ENCODE results near the gene C6.
"Not testable (repeated sequence)": the region's sequence is repeated elsewhere in the genome, so short reads cannot be mapped to it uniquely, and the experiment has no call there.

The C6 gene

DNA sequence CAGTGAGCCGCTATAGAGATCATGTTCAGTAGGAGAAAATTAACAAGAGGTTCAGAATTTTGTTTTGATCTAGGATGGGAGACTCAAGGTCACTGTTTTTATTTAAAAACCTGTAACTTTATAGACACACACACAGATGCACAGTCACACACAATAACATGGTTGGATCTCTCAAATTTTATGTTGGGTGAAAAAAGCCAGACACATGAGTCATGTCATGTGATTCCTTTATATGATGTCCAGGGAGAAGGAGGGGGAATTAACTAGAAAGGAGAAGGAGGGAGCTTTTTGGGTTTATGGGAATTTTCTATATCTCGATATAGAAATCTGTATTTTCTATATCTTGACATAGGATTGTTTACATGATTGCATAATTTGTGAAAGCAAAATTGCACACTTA is 17.1 kb downstream of the C6 start:
- DNase-seq, result no peak

DNA sequence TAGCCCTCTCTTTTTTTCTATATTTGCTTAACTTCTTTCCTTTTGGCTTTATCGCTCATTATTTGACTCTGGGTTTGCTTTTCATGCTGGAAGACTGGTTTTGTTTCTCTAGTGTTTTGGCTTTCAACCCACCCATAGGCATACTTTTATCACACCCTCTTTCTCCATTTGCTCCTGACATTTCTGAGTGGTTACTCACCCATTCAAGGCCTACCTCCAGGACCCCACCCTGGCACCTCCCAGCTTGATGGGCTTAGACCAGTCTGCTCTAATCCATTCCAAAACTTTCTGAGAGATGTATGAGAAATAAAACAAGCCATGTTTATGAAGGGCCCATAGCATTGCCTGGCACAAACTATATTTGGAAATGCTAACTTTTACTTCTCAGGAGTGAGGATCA is 18.1 kb downstream of the C6 start:
- DNase-seq, result no peak

DNA sequence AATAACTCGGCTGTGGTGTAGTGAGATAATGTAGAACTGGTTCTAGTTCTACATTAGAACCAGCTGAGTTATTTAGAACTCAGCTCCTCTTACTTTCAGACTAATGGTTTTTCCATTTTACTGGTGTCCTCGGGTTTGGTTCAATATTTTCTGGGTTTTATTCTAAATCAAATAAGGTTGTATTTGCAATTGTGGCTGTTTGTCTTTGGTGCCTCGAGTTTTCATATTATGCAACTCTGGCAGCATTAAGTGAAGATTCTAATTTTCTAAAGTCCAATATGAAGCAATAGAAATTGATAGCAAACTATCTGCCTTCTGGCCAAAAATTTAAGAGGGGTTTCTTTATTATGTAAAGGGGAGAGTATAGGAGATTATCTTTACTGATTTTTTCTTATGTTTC is 19.0 kb downstream of the C6 start:
- no peak for DNase-seq

DNA sequence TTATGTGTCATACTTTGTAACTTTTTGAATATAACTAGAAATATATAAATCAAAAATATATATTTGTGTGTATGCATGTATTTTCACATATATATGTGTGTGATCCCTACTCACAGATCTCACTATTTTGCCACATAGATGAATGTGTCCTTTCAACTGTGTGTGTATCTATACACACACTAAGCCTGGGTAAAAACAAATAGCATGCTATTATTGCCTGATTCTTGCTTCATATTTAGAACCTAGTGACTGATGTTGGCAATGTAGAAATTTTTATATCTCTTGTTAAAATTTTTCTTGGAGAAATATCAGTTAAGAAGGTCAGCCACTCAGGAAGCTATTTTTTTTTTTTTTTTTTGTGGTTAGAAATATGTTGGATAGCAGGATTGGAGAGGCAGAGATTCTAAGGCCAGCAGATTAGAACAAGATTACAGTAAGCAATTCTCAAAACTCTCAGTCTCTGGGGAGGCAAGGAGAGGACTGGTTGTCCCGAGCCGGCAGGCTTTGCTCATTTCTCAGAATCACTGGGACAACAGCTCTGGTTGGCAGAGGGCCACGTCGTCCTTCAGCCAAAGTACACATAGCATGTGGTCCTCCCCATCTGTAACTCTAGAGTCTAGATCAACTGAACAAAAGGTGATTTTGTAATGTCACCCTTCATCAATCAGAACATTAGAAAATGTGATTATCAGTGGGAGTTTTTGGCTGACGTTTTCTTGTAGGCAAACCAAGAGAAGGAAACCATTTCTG is 19.7 kb downstream of the C6 start:
- DNase-seq, result no peak

DNA sequence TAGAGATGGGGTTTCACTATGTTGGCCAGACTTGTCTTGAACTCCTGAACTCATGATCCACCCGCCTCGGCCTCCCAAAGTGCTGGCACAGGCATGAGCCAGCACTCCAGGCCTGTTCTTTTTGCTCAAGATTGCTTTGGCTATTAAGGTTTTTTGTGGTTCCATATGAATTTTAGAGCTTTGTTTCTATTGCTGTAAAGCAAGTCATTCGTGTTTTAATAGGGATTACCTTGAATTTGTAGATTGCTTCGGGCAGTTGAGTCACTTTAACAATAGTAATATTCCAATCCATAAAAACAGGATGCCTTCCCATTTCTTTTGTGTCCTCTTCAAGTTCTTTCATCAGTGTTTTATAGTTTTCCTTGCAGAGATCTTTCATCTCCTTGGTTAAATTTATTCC is 22.1 kb downstream of the C6 start:
- DNase-seq, result no peak

DNA sequence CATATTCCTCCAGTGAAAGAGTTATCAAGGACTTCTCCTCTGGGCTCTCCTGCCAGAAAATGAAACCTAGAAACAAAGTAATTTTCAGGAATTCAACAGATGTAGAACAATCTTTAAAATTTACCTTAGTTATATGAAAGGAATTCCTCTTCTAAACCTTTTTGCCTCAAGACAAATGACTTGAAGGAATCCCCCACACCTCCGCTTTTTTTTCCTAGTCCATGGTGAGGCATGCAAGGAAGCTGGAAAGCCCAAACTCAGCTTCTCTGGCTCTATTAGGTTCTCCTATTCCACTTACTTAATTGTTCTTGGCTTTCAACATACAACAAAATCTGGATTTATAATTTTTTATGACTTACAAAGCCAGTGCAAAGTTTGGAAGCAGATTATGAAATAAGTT is 27.2 kb downstream of the C6 start:
- no peak for DNase-seq

DNA sequence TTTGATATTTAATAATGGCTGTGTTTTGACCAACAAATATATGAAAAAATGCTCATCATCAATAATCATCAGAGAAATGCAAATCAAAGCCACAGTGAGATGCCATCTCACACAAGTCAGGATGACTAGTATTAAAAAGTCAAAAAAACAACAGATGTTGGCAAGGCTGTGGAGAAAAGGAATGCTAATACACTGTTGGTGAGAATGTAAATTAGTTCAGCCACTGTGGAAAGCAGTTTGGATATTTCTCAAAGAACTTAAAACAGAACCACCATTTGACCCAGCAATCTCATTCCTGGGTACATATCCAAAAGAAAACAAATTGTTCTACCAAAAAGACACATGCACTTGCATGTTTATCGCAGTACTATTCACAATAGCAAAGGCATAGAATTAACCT is 30.0 kb downstream of the C6 start:
- DNase-seq, result not testable (repeated sequence)

DNA sequence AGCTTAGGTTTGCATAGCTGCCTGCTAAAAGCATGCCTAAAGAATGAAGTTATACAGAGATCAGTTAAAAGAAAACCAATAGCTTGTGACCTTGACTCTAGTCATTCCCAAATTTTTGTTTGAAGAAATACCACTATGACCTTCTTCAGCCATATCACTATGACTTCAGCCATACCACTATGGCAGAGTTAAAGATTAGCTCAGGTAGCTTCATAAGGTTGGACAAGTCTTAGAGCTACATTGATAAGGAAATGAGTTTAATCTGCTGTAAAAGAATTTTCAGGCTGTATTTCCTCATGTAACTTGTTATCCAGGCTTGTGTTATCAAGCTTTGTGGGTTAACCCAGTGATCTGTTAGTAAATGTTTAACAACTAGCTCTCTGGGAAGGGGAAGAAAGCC is 30.7 kb downstream of the C6 start:
- DNase-seq, result no peak

DNA sequence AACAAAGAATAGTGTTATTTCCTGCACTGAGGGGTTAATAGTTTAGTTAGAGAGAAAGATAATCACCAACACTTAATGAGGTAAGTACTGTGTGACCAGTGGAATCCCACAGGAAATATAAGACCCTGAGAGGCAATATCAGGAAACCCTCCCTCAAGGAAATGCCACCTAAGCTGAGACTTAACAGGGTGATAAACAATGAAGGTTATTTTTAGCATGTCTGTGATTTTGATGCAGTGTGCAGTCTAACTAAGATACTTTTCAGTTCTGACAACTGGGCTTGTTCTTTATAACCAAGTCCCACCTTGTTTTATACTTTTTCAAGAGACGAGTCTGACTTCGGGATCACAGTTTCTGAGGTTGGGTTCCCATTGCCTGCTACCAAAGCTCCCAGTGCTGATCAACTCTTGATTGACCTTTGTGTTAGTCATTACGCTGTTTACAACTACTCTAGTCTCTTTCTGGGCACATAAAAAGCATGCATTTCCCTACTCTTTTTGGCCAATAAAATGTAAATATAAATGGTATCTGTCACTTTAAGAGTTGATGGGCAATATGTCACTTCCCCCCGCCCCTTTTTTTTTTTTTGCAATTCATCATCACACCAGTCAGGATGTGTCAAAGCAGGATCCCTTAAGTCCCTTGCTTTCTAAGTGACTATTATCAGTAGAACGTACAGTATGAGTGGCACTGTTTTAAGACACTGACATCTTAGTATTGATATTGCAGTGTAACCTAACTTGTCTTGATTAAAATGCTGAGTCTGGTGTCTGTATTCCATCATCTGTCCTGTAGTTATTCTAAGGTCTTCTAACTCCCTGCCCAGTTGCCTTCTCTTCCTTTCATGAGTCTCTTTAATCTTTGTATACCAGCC is 31.4 kb downstream of the C6 start:
- DNase-seq, result no peak

DNA sequence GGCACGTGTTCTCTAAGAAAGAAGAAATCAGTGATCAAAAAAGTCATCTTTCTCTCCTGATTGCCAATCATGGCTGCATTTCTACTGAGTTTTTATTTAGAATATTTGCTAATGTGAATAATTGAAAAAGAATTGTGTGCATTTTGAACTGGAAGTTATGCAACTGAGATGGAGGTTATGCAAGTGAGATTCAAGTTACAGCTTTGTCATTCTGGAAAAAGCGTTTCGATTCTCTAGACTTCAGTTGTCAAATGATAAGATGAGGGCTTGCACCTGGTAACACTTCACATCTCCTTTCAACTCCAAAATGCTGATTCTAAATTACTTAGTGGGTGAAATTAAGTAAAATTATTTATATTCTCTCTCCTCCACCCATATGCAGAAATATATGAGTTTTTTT is 36.4 kb downstream of the C6 start:
- no peak for DNase-seq

DNA sequence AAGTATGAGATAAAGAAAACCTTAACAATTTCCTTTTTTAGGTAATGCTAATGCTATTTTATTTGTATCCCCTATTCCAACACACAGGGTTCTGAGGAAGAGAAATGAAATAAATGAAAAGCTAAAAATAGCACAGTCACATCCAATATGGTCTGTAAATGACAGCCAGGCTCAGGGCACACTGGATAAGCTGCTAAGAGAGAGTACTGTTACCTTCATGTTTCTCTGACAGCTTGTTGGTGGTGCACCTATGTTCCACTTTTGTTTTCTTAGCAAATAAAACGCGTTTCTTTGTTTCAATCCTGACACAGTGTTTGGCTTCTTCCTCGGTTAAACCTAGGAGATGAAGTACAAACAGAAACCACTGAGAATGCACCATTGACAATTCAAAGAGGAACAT is 41.3 kb downstream of the C6 start:
- DNase-seq, result no peak

DNA sequence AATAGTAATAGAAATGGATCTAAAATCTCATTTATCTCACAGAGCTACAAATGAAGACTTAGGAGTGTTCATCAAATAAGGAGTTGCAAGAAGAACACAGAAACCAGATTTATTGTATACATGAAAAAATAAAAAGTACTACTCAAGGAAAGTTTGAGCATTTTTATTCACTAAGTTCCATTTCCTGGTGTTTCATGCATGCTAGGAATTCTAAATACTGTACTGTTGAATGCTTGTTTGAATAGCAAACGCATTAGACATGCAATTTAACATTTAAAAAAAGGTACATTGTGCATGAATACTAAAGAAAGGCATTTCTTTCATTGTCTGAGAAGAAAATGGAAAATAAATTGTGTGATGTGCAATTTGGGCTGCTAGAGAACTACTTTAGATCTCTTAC is 52.1 kb downstream of the C6 start:
- no peak for DNase-seq

DNA sequence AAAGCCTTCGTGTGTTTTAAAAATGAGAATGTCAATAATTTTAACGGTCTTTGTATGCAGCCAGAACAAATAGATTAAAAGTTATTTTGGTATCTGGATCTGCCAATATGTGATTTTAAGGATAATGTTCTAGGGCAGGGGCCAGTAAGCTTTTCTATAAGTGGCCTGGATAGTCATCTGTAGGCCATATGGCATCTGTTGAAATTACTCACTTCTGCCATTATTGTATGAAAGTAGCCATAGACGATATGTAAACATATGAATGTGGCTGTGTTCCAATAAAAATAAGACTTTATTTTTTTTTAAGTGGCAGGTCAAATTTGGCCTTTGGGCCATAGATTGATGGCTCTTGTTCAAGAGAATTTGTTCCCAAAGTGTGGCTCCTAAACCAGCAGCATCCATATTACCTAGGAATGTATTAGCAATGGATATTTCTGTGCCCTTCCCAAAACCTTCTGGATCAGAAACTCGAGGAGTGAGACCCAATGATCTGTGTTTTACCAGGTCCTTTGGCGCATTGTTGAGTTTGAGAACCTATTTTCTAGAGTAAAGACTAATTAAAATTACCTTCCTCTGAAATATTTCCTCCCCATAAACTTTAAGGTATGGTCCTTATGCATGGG is 55.9 kb downstream of the C6 start:
- no peak for DNase-seq

DNA sequence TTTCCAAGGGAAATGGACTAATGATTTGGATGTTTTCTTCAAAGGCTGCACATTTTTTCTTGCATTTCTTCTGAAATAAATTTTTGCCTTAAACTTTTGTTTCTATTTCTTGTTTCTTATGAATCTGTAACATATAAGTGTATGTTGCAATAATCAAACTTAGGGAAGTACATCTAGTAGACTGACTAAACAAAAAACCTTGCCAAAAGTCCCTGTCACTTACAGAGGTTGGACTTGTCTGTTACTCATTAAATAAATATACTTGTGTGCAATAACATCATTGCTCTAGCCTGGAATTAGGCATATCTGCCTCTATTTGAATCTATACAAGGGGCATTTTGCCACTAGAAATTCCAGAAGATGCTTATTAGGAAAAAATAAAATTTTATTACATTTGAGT is 56.6 kb downstream of the C6 start:
- no peak for DNase-seq

DNA sequence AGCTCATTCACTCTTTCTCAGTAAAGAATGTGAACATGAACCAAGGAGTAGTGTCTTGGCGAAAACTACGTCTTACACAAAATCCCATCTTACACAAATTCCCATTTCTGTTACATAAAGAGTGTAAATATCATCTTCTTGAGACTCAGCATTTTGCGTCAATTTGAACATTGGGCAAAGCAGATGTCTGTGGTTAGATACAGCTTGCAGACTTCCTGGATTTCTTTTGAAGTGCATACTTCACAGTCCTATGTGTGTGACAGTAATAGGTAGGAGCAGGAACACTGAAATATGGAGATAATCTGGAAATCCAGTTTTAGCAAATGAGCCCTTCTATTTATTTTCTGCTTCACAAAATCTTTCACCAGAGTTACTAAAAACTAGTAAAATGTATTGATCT is 58.8 kb downstream of the C6 start:
- no peak for DNase-seq

DNA sequence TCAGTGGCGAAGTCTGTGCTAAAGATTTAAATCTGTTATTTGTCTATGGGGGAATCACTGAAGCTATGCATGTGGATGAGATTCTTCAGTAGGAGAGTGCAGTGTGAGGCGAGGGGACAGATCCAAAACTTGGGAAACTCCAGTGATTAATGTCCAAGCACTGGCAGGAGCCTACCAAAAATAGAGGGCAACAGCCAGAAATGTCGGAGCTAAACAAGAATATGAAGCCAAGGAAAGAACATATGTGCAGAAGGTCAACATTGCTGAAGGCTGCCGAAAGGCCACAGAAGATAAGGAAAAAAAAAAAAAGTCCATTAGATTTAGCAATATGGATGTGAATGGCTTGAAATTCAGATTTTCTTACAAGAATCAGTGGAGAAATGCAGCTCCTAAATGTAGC is 61.8 kb downstream of the C6 start:
- no peak for DNase-seq

DNA sequence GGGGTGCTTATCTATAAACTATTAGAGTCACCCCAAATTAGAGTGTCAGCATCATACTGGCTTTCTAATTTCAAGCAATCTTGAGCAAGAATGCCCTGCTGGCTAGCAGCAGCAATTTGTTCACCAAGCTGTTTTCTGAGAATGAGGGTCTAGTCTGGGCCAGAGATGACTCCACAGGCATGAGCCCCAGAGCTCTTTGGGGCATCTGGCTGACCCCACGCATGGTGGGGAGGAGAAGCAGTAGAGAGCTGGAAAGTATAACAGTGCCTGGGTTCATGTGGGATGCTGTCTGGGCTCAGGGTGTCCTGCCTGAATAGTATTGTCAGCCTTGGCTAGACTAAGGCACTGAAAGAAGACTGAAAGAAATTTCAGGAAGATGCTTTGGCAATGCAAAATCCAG is 64.9 kb downstream of the C6 start:
- no peak for DNase-seq

DNA sequence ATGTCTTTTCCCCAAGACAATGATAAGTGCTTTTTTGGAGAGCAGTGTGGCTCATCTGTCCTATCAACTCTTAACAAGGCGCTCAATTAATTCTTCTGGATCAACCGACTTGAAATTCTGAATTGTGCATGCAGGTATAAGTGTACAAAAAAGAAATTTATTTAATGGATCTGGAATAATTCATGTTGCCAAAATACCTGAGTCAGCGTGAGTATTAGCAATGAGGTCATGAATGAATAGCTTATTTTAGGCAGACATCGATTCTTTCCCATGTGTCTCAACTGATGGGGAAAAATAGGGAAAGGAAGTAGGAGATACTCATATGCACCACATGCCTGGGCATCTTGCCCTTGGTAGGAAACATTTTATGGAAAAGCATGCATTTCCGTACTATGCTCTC is 68.0 kb downstream of the C6 start:
- DNase-seq, result no peak

DNA sequence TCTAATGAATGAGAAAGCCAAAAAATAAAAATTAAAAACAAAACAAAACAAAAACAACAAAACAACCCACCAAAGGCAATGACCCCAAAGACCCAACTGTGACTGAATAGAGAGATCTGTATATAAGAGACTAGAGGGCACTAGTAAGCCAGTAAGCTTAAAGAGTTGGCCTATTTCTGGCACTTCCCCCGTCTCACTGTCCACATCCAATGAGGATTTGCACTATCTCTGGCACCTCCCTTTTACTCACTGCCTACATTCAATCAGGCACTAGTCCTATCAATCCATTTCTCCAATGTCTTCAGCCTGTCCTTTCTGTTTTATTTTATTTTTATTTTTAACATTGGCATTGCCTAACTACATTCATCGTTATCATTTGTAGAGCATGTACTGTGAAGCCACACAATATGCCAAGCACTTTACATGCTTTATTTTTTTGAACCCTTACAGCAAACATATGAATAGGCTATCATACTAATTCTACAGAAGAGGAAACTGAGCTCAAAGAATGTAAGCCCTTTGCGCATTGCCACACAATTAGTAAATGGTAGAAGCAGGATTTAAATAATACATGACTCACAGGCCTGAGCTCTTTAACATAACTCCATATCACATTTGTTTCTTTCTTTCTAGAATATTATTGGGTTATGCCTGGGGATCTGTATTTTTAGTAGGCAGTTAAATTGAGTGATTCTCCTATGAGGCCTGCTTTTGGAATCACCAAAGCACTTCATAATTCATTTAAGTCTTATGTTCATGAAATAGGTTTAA is 70.0 kb downstream of the C6 start:
- DNase-seq, result no peak

DNA sequence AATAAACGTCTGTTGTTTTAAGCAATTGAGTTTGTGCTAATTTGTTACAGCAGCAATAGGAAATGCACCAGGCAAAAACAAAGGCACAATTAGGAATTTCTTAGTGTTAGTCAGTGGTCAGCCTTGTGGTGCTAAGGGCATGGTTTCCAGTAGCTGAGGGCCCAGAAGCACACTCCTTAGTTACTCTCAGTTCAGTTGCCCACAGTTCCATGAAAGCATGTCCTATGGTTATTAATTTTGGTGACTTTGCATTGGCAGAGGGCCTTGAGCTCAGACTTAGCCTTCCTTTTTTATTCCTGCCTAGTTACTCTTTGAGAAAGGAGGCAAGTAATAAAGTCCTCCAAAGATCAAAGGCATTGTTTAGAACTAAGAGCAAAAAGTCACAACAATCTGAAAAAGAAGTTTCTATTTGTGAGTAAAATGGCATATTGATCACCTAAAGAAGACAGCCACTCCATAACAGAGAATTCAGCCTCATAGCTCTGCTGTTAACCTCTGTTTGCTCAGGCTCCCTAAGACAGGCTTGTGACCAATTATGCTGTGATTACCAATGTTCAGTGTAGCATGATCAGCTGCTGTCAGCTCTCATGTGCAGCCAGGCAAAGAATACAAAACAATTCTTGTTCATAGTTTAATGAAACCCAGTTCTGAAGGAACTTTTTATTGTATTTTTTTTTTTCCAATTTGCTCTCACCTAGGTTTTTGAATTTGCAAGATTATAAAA is 85.2 kb downstream of the C6 start:
- DNase-seq, result no peak

DNA sequence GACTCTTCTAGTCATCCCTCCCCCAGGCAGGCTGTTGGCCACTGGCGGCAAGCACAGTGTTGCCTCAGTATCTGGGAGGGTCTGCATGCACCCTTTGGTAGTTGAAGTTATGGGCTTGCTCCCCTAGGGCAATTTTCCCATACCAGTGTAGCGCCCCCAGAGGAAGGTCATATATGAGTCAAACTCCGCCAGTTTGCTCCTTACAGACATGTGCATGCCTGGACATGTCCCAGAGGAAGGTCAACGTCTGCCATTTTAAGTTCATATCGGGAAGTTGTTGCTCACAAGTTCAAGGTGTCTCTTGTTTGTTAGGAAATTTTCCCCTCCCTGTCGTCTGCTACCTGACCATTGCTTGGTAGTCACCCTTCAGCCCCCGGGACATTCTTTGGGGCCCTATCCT is 90.9 kb downstream of the C6 start:
- no peak for DNase-seq

DNA sequence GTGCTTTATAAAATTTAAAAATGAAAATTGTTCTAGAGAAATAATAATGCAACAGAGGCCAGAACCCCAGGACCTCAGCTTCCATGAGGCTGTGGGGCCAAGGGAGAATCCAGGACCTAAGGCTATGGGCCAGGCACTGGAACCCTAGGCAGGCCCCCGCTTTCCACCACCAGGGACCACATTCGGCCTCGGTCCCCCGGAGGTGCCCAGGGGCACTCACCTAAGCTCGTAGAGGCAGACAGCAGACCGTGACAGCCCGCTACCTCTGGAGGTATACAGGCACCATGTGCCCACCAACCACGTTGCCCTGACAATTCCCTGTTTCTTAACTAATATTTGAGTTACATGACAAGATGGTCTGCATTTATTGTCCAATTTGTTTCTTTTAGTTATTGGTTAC is 92.7 kb downstream of the C6 start:
- DNase-seq, result no peak

DNA sequence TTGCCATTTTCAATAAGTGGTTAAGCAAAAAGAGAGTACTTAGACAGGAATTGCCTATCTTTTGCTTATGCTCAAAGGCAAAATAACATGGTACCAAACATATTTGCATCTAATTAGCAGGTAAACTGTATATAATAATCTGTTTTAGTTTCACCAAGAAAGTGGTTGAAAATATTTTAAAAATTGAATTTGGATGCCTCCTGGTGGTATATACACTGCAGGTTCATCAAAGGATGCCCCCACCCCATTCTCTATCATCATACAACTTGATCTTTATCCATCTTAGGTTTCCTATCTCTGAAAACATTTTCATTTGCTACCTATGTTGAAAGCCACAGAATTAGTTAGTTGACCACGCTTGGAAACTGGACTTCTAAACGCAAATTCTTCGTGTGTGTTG is 95.2 kb downstream of the C6 start:
- DNase-seq, result no peak

Data from activated CD4-positive, CD25-positive, alpha-beta regulatory T cell treated with anti-CD3 and anti-CD28 coated beads, Interleukin-2, amount 50 U/mL, for 72 hours (primary cell).